GM19468 (cell line): ENCODE results near the gene PARK7.

Experiments used
- ATAC-seq: cut with Tn5 transposase; IDR thresholded peaks from one replicate; pipeline ENCODE4 v1.9.1; 2021; ENCODE audit warnings: mild to moderate bottlenecking, moderate library complexity, moderate number of reproducible peaks; ENCODE audit not compliant: unreplicated experiment; ENCODE audit errors: extremely low read depth

The PARK7 gene

DNA sequence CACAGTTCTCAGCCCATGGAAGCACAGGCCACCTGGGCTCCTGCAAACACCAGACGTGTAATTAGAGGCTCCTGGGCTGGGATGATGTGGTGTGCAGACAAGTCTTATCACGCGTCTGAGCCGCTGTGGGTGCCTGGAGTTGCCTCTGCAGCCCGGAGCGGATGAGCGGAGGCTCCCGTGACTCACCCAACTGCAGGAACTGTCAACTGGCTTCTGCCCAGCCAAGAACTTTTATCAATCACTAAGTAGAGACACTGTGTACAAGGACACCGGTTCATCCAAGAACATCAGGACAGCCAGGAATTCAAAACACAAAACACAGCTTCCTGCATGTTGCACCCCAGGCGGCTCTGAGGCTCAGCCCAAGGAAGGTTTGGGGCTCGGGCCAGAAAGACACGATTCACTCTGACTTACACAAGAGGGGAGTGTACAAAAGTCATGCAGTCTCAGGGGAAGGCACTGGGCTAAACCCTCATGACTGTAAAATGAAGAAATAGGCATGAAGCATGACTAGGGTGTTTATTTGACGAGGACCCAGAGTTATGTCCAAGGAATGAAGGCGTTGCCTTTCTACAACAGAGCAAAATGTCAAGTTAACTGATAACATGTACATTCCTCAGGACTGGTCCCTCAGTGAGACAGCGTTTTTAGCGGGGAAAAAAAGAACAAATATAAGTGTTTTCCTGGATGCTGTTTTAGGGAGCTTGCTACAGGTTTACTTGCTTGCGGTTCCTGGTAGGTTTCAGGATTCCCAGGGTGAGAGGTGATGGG lies 43.5 kb downstream of the PARK7 start:
- ATAC-seq: no peak

GRCh38 chr1:8006037-8006963 lies 44.8 kb downstream of the PARK7 start:
- ATAC-seq: no peak

- ATAC-seq: no peak
Observed at GRCh38 chr1:8009043-8010002, 47.8 kb downstream of the PARK7 start.

- ATAC-seq: no peak
Observed at GRCh38 chr1:8010080-8010664, 48.7 kb downstream of the PARK7 start.

- no peak for ATAC-seq
Observed at GRCh38 chr1:8011016-8011415, 49.5 kb downstream of the PARK7 start.

DNA sequence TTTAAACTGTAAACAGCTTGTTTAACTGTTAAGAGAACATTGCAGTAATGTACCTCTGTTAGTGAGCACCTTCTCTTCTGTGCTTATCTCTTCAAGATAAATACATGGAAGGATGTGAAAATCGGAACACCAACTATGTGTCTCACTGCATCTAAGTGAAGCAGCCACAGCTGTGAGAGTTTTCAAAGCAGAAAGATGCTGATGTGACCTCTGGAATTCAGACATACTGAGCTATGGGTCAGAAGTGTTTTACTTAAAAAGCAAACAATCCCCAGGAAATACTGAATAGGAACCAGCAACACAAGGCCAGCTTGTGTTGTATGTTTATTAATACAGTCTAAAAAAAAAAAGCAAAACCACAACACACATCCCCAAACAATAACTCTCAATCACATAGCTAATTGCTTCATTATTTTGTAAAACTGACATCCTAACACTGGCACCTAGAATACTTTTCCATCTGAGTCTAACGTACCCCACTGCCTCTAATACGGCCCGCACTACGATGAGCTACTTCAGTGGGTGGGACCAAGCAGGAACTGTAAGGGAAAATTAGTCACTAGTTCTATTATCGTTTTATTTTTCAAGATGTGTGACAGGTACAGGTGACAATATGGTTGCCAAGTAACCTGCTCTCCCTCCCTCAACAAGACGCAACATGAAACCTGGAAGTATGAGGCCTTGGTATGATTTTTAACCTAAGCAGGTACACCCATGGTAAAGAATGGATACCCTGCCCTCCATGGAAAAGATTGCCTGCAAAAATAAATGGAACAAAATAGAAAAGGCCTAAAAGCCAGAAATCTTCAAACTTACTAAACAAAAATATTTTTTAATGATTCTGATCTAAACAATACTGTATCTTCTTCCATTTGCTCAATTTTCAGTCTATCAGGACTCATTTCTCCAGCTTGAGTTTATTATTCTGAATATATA lies 50.7 kb downstream of the PARK7 start:
- no peak for ATAC-seq

DNA sequence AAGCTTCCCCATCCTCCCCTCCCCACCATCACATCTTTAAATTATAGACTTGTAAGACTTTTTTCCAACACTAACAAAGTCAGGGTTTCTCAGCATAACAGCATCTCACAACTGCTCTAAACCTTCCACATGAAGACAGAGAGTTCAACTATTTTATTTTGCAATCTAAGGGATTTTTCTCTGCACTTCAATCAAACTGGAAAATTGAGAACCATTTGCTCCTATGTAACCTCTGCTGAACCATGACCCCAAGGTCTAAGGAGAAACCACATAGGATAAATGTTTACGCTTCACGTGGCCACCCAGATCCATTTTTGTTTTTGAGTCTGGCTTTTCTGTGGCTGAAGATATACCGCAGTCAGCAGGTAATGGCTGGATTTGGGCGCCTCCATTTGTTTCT lies 51.4 kb downstream of the PARK7 start:
- ATAC-seq: no peak

- no peak for ATAC-seq
Observed at GRCh38 chr1:8013399-8013798, 51.9 kb downstream of the PARK7 start.

- no peak for ATAC-seq
Observed at GRCh38 chr1:8013800-8014199, 52.3 kb downstream of the PARK7 start.

GRCh38 chr1:8014381-8014988 lies 53.0 kb downstream of the PARK7 start:
- no peak for ATAC-seq

- no peak for ATAC-seq
Observed at GRCh38 chr1:8015036-8015808, 53.7 kb downstream of the PARK7 start.

- ATAC-seq: no peak
Observed at GRCh38 chr1:8015809-8016165, 54.3 kb downstream of the PARK7 start.

GRCh38 chr1:8016210-8016894 lies 54.8 kb downstream of the PARK7 start:
- ATAC-seq: no peak

GRCh38 chr1:8016895-8017241 lies 55.4 kb downstream of the PARK7 start:
- no peak for ATAC-seq

- no peak for ATAC-seq
Observed at GRCh38 chr1:8017495-8018197, 56.1 kb downstream of the PARK7 start.

GRCh38 chr1:8018492-8019228 lies 57.1 kb downstream of the PARK7 start:
- ATAC-seq: no peak
